Trophoblast cell (in vitro differentiated cells and primary cell): ENCODE results near the gene FCRL4.

Source experiments
- DNase-seq, 2 donors: peaks; one replicate each; pipeline ENCODE4 v3.0.0-alpha.2; 2016
- H2AFZ ChIP-seq: 2 replicates; pipeline ENCODE4 v1.6.1; 2013; ENCODE audit warnings: low read length, moderate library complexity, mild to moderate bottlenecking; ENCODE audit not compliant: insufficient read depth, poor library complexity
- H2AK5ac ChIP-seq: 2 replicates; pipeline ENCODE4 v1.6.1; 2013; ENCODE audit warnings: mild to moderate bottlenecking, low read length
- H2BK120ac ChIP-seq: 2 replicates; pipeline ENCODE4 v1.6.1; 2013; ENCODE audit warnings: low read length, mild to moderate bottlenecking, moderate library complexity; ENCODE audit not compliant: insufficient read depth, poor library complexity
- H2BK12ac ChIP-seq: 2 replicates; pipeline ENCODE4 v1.6.1; 2013; ENCODE audit warnings: mild to moderate bottlenecking, low read length, moderate library complexity
- H2BK5ac ChIP-seq: 2 replicates; pipeline ENCODE4 v1.6.1; 2013; ENCODE audit warnings: low read length, low read depth, moderate library complexity, mild to moderate bottlenecking; ENCODE audit not compliant: poor library complexity
- H3K14ac ChIP-seq: 2 replicates; pipeline ENCODE4 v1.6.1; 2013; ENCODE audit warnings: mild to moderate bottlenecking, low read length
- H3K18ac ChIP-seq: 2 replicates; pipeline ENCODE4 v1.6.1; 2013; ENCODE audit warnings: mild to moderate bottlenecking, low read length
- H3K23ac ChIP-seq: 2 replicates; pipeline ENCODE4 v1.6.1; 2013; ENCODE audit warnings: low read length
- H3K27ac ChIP-seq: 2 replicates; pipeline ENCODE4 v1.5.1; 2013; ENCODE audit warnings: low read depth, mild to moderate bottlenecking, inconsistent platforms, low read length, moderate library complexity
- H3K27me3 ChIP-seq: 2 replicates; pipeline ENCODE4 v1.6.1; 2013; ENCODE audit warnings: inconsistent platforms, mild to moderate bottlenecking, low read length, moderate library complexity; ENCODE audit not compliant: insufficient read depth
- H3K36me3 ChIP-seq, 2 experiments: 1 replicate in 1 of 2; 2 replicates in 1 of 2; pipeline ENCODE4 v1.6.1; 2013; ENCODE audit warnings: low read length in 2 of 2, mild to moderate bottlenecking in 2 of 2, moderate library complexity in 1 of 2; ENCODE audit not compliant: insufficient read depth in 2 of 2, control insufficient read depth in 1 of 2
- H3K4ac ChIP-seq: 2 replicates; pipeline ENCODE4 v1.6.1; 2013; ENCODE audit warnings: low read depth, mild to moderate bottlenecking, low read length, moderate library complexity
- H3K4me1 ChIP-seq, 2 experiments: 1 replicate in 1 of 2; 2 replicates in 1 of 2; pipeline ENCODE4 v1.6.1; 2013; ENCODE audit warnings: low read length in 2 of 2, mild to moderate bottlenecking in 2 of 2, moderate library complexity in 1 of 2; ENCODE audit not compliant: insufficient read depth in 2 of 2, control insufficient read depth in 1 of 2
- H3K4me2 ChIP-seq: 2 replicates; pipeline ENCODE4 v1.6.1; 2013; ENCODE audit warnings: inconsistent platforms, mild to moderate bottlenecking, low read length, moderate library complexity
- H3K4me3 ChIP-seq: 2 replicates; pipeline ENCODE4 v1.5.1; 2013; ENCODE audit warnings: mild to moderate bottlenecking, low read depth, low read length, inconsistent platforms
- H3K79me1 ChIP-seq: one replicate; pipeline ENCODE4 v1.6.1; 2013; ENCODE audit warnings: low read length
- H3K79me2 ChIP-seq: 2 replicates; pipeline ENCODE4 v1.6.1; 2013; ENCODE audit warnings: low read length, mild to moderate bottlenecking; ENCODE audit not compliant: control insufficient read depth, insufficient read depth, poor library complexity
- H3K9ac ChIP-seq: 2 replicates; pipeline ENCODE4 v1.6.1; 2013; ENCODE audit warnings: mild to moderate bottlenecking, low read length
- H3K9me3 ChIP-seq: 2 replicates; pipeline ENCODE4 v1.6.1; 2013; ENCODE audit warnings: low read depth, mild to moderate bottlenecking, control low read depth, inconsistent platforms, low read length; ENCODE audit not compliant: insufficient read depth
- H4K12ac ChIP-seq: 2 replicates; pipeline ENCODE4 v1.6.1; 2013; ENCODE audit warnings: low read depth, mild to moderate bottlenecking, low read length, moderate library complexity
- H4K8ac ChIP-seq: 2 replicates; pipeline ENCODE4 v1.6.1; 2013; ENCODE audit warnings: low read depth, mild to moderate bottlenecking, low read length, moderate library complexity
- H4K91ac ChIP-seq: one replicate; pipeline ENCODE4 v1.6.1; 2013; ENCODE audit warnings: low read depth, mild to moderate bottlenecking, low read length, moderate library complexity
- WGBS: extraction: QIAGEN DNeasy Blood & Tissue Kit; methylation state at CpG from one replicate; pipeline ENCODE4 v1.1.7; 2013; ENCODE audit warnings: missing lambda C conversion rate; ENCODE audit not compliant: insufficient read length, insufficient coverage; ENCODE audit errors: extremely low coverage; 5-methylcytosine and 5-hydroxymethylcytosine counted together

The FCRL4 gene

DNA sequence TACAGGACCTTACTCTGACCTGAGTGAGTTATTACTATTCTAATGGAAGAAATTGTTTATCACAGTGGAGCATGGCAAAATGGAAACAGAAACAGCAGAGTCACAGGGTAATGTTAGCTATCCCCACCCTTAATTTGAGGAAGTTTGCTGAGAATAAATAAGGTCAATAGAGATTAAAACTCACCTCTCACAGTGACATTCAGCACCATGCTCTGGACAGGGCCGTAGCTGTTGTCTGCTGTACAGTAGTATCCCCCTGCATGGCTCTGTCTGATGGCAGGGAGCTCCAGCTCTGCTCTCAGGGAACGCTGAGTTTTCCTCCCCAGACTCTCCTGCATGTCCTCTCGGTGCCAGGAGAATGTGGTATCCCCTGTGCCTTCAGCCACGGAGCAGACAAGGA lies 11.9 kb downstream of the FCRL4 start:
- Histone ChIP-seq H3K27ac (no peak overlapping the region), H3K9me3 (no peaks in the 10 kb centered on the region), H3K4me1 (no peaks in the 10 kb centered on the region), H3K14ac (no peak overlapping the region), H3K4me2 (no peak overlapping the region), H4K12ac (no peak overlapping the region), H4K91ac (no peak overlapping the region), H2BK5ac (no peak overlapping the region), H2AK5ac (no peak overlapping the region), H2BK12ac (no peak overlapping the region), H3K36me3 (no peaks in the 10 kb centered on the region), H3K9ac (no peak overlapping the region), H3K79me2 (no peaks in the 10 kb centered on the region), H2AFZ (no peak overlapping the region), H3K27me3 (no peaks in the 10 kb centered on the region), H3K18ac (no peak overlapping the region), H3K4me3 (no peak overlapping the region), H4K8ac (no peak overlapping the region), H3K4ac (no peak overlapping the region), H2BK120ac (no peak overlapping the region), H3K79me1 (no peaks in the 10 kb centered on the region), H3K23ac (no peak overlapping the region)
- WGBS, result no CpG with 5 or more reads among the region's 4 CpGs
- no peak for DNase-seq

DNA sequence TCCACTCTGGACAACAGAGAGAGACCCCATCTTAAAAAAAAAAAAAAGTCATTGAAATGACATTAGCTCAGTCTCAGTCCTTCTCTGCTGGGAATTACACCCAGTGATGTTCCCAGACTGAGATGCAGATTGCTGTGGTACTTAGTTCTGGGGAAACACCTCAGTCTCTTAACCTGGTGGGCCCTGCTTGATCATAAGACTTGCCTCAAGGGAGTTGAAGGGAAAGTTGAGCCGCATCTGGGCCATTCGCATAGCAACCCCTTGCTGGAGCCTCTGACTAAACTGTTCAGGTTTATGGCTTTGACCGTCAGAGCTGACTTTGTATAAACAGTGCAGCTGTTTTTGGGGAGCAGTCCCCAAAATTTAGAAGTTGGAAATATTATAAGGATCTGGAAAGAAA lies 13.4 kb downstream of the FCRL4 start:
- no peak overlapping the region for H2BK120ac ChIP-seq
- no peaks in the 10 kb centered on the region for H3K27me3 ChIP-seq
- H3K14ac ChIP-seq, result no peak overlapping the region
- no peak overlapping the region for H3K4ac ChIP-seq
- no CpG with 5 or more reads among the region's 3 CpGs for WGBS
- H2AK5ac ChIP-seq, result no peak overlapping the region
- no peak overlapping the region for H4K12ac ChIP-seq
- no peak overlapping the region for H2BK12ac ChIP-seq
- no peaks in the 10 kb centered on the region for H3K4me1 ChIP-seq
- no peak overlapping the region for H3K9ac ChIP-seq
- no peak overlapping the region for H3K18ac ChIP-seq
- H2BK5ac ChIP-seq, result no peak overlapping the region
- no peaks in the 10 kb centered on the region for H3K79me2 ChIP-seq
- no peak overlapping the region for H3K27ac ChIP-seq
- H3K23ac ChIP-seq, result no peak overlapping the region
- H3K9me3 ChIP-seq, result peaks cover 1% of the 10 kb centered on the region
- H3K4me2 ChIP-seq, result no peak overlapping the region
- no peak overlapping the region for H3K4me3 ChIP-seq
- no peak overlapping the region for H4K91ac ChIP-seq
- no peak for DNase-seq
- H4K8ac ChIP-seq, result no peak overlapping the region
- H3K79me1 ChIP-seq, result no peaks in the 10 kb centered on the region
- no peaks in the 10 kb centered on the region for H3K36me3 ChIP-seq
- H2AFZ ChIP-seq, result no peak overlapping the region

DNA sequence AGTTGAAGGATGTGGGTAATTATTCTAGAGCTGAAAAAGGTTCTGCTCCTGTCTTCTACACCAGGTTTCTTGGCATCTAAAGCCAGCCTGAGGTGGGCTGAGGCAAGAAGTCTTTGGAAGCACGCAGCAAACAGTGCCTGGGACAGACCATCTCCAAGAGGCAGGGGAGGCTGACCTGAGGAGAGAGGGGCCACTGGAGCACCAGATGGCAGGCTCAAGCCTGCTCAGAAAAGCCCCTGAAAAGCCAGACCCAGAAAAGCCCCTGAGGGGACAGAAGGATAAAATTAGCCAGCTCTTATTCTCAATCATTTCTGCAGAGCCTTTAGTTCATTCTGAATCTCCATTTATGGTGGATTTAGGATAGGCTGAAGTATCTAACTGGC lies 17.1 kb downstream of the FCRL4 start:
- Histone ChIP-seq H3K4me2 (no peak overlapping the region), H2BK5ac (no peak overlapping the region), H3K27ac (no peak overlapping the region), H3K79me2 (no peaks in the 10 kb centered on the region), H3K23ac (no peak overlapping the region), H3K18ac (no peak overlapping the region), H2BK120ac (no peak overlapping the region), H2BK12ac (no peak overlapping the region), H3K9ac (no peak overlapping the region), H3K9me3 (peaks cover 1% of the 10 kb centered on the region), H4K12ac (no peak overlapping the region), H3K79me1 (no peaks in the 10 kb centered on the region), H3K4me3 (no peak overlapping the region), H3K4me1 (no peaks in the 10 kb centered on the region), H3K36me3 (no peaks in the 10 kb centered on the region), H4K91ac (no peak overlapping the region), H3K27me3 (no peaks in the 10 kb centered on the region), H2AFZ (no peak overlapping the region), H3K14ac (no peak overlapping the region), H4K8ac (no peak overlapping the region), H2AK5ac (no peak overlapping the region), H3K4ac (no peak overlapping the region)
- no peak for DNase-seq
- no CpG with 5 or more reads among the region's 1 CpG for WGBS

DNA sequence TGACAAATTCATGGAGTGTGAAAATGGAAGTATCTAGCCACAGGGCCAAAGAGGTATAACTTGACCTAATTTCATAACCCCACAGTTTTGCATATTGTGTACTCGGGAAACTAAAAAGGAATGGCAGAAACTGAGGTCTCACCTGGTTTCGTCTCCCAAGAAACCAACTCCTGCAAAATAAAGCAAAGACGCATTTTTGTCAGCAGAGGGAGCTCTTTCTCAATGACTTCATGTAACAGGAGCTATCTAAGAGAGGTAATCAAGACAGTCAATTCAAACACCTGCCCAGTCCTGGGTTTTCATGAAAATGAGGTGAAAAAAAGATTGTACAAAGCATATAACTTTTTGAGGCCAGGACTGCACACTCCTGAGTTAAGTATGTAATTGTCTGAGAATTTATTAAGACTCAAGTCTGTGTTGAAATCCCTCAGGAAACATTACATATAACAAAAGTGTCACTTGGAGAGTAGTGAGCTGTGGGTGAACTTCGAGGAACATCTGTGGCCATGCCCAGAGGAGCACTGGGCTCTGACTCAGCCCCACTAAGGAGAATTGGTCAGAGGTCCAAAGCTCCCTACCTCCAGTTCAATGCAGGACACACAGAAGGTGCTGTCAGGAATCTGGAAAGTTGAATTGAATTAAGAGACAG lies 17.6 kb downstream of the FCRL4 start:
- no peak overlapping the region for H2BK120ac ChIP-seq
- H3K14ac ChIP-seq, result no peak overlapping the region
- no peaks in the 10 kb centered on the region for H3K79me1 ChIP-seq
- peak; percentile 66 to 92 for DNase-seq
- no peak overlapping the region for H3K4me2 ChIP-seq
- no peak overlapping the region for H2AK5ac ChIP-seq
- H4K91ac ChIP-seq, result no peak overlapping the region
- H2BK12ac ChIP-seq, result no peak overlapping the region
- no peaks in the 10 kb centered on the region for H3K36me3 ChIP-seq
- no peaks in the 10 kb centered on the region for H3K27me3 ChIP-seq
- no peaks in the 10 kb centered on the region for H3K4me1 ChIP-seq
- no peak overlapping the region for H2AFZ ChIP-seq
- H3K9ac ChIP-seq, result no peak overlapping the region
- no peak overlapping the region for H3K23ac ChIP-seq
- no peak overlapping the region for H3K27ac ChIP-seq
- no peak overlapping the region for H4K8ac ChIP-seq
- H3K4ac ChIP-seq, result no peak overlapping the region
- no peak overlapping the region for H3K4me3 ChIP-seq
- WGBS, result no CpG with 5 or more reads among the region's 4 CpGs
- H4K12ac ChIP-seq, result no peak overlapping the region
- no peak overlapping the region for H2BK5ac ChIP-seq
- H3K9me3 ChIP-seq, result peaks cover 1% of the 10 kb centered on the region
- H3K18ac ChIP-seq, result no peak overlapping the region
- no peaks in the 10 kb centered on the region for H3K79me2 ChIP-seq
